Astrocyte of the spinal cord (primary cell): ENCODE data around the gene ENTPD1.
"Not testable (repeated sequence)": the region's sequence is repeated elsewhere in the genome, so short reads cannot be mapped to it uniquely, and the experiment has no call there.

Source experiments
- DNase-seq: peaks from one replicate; pipeline ENCODE4 v3.0.0; 2011; ENCODE audit warnings: low read depth, low spot score
- H3K4me3 ChIP-seq: 2 replicates; pipeline ENCODE4 v1.5.1; 2011; ENCODE audit warnings: low read depth, mild to moderate bottlenecking, low read length, moderate library complexity
- CTCF ChIP-seq: IDR thresholded peaks from 2 replicates; pipeline ENCODE4 v1.5.1; 2012; ENCODE audit warnings: low read depth, mild to moderate bottlenecking, low read length, inconsistent platforms
- in situ Hi-C: cut with HindIII; loops from 2 replicates; pipeline ENCODE4 v1.10.0; 2017; ENCODE audit warnings: low sequenced_read_pairs

The ENTPD1 gene

GRCh38 chr10:95728526-95728925 lies 27.4 kb upstream of the ENTPD1 start:
- in situ Hi-C loops, result no loop called here
- peak; percentile 20 for DNase-seq
- no peak for TF ChIP-seq CTCF
- no peak overlapping the region for H3K4me3 ChIP-seq

GRCh38 chr10:95729323-95730055 lies 26.5 kb upstream of the ENTPD1 start:
- DNase-seq, result no peak
- in situ Hi-C loops, result no loop called here
- TF ChIP-seq CTCF, result no peak
- H3K4me3 ChIP-seq, result no peak overlapping the region

GRCh38 chr10:95730233-95730632 lies 25.7 kb upstream of the ENTPD1 start:
- in situ Hi-C loops, result no loop called here
- no peak for DNase-seq
- no peak overlapping the region for H3K4me3 ChIP-seq

GRCh38 chr10:95732907-95733306 lies 23.1 kb upstream of the ENTPD1 start:
- DNase-seq, in situ Hi-C loops: not testable (repeated sequence)

More at GRCh38 chr10:95730233-95730632, 25.7 kb upstream of the ENTPD1 start:
- TF ChIP-seq CTCF, result no peak

GRCh38 chr10:95739056-95739455 lies 16.9 kb upstream of the ENTPD1 start:
- H3K4me3 ChIP-seq, result no peak overlapping the region
- in situ Hi-C loops, result no loop called here
- TF ChIP-seq CTCF, result no peak
- DNase-seq, result no peak

More at GRCh38 chr10:95732907-95733306, 23.1 kb upstream of the ENTPD1 start:
- H3K4me3 ChIP-seq, result not testable (repeated sequence)

GRCh38 chr10:95741807-95742467 lies 14.0 kb upstream of the ENTPD1 start:
- peak; percentile 75 for DNase-seq
- peak; percentile 29 for TF ChIP-seq CTCF
- in situ Hi-C loops, result no loop called here
- H3K4me3 ChIP-seq, result no peak overlapping the region

- TF ChIP-seq CTCF, result no peak
- H3K4me3 ChIP-seq, result no peak overlapping the region
- in situ Hi-C loops, result no loop called here
- DNase-seq, result peak; percentile 77
These were observed 13.5 kb upstream of the ENTPD1 start for GRCh38 chr10:95742485-95742884.
